NCI-H748 (cell line): ENCODE data around the gene ALG3.

Experiments
- DNase-seq: peaks from one replicate; lab custom pipeline; 2025; ENCODE audit not compliant: unreplicated experiment; lab: John Stamatoyannopoulos, UW

ALG3 gene

GRCh38 chr3:184260724-184261269, 12.0 kb upstream of the ALG3 start:
- DNase-seq, result peak; percentile 34

- DNase-seq, result peak; percentile 42
Measured at GRCh38 chr3:184259878-184260723, 11.3 kb upstream of the ALG3 start.

- DNase-seq, result no peak
Measured at GRCh38 chr3:184259396-184259877, 10.7 kb upstream of the ALG3 start.

GRCh38 chr3:184258926-184259325, 10.2 kb upstream of the ALG3 start:
- DNase-seq, result no peak

- DNase-seq, result no peak
Measured at GRCh38 chr3:184257083-184257915, 8.5 kb upstream of the ALG3 start.

GRCh38 chr3:184255291-184256039, 6.7 kb upstream of the ALG3 start:
- DNase-seq, result no peak

- peak; percentile 87 for DNase-seq
Measured at GRCh38 chr3:184250167-184250828, 1.5 kb upstream of the ALG3 start.

- peak; percentile 96 for DNase-seq
Measured at GRCh38 chr3:184249412-184250166, 827 bp upstream of the ALG3 start, which contains the start of gene EEF1AKMT4. TSS of gene EEF1AKMT4 (plus strand) at chr3:184249672. CDS start at chr3:184249695, 23 bp downstream.

GRCh38 chr3:184242297-184242685, 6.5 kb downstream of the ALG3 start:
- no peak for DNase-seq

GRCh38 chr3:184241447-184242296, 7.1 kb downstream of the ALG3 start:
- DNase-seq, result peak; percentile 53

GRCh38 chr3:184241141-184241446, 7.7 kb downstream of the ALG3 start:
- no peak for DNase-seq

- DNase-seq, result no peak
Measured at GRCh38 chr3:184240384-184241140, 8.2 kb downstream of the ALG3 start.

GRCh38 chr3:184239708-184240107, 9.1 kb downstream of the ALG3 start:
- DNase-seq, result no peak

GRCh38 chr3:184239221-184239620, 9.5 kb downstream of the ALG3 start:
- DNase-seq, result no peak

- no peak for DNase-seq
Measured at GRCh38 chr3:184238246-184238818, 10.4 kb downstream of the ALG3 start.

GRCh38 chr3:184237807-184238206, 11.0 kb downstream of the ALG3 start:
- DNase-seq, result no peak

GRCh38 chr3:184237211-184237610, 11.6 kb downstream of the ALG3 start:
- DNase-seq, result no peak

GRCh38 chr3:184236636-184237035, 12.1 kb downstream of the ALG3 start:
- no peak for DNase-seq
